GM21381 (cell line): ENCODE measurements around the gene CST9L.

Source experiments
- ATAC-seq: cut with Tn5 transposase; IDR thresholded peaks from one replicate; pipeline ENCODE4 v1.9.1; 2021; ENCODE audit warnings: mild to moderate bottlenecking, moderate library complexity; ENCODE audit not compliant: unreplicated experiment

CST9L gene

DNA sequence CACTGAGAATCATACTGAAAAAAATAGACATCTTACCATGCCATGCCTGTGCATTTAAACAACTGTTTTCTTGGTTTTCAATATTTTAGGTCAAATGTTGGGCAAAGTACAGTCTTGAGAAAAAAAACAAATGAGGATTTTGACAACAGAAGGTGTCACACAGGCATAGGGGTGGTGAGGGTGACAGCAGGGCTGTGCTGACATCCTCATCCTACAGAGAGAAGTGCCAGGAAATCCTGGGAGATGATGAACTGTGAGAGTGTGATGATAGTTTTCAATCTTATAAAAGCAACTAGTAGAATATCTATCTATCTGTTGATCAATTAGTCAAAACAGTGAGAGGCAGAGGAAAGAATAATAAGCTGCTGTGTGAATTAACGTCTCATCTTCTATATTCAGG, 53.4 kb downstream of the CST9L start:
- no peak for ATAC-seq
